IMR-90 (cell line): ENCODE results near the gene CA5B.

Source experiments
- CEBPB ChIP-seq: IDR thresholded peaks from 2 replicates; pipeline ENCODE4 v1.6.1; 2012; ENCODE audit warnings: low read depth, low read length, improper control_type of control experiment
- CTCF ChIP-seq: conservative IDR thresholded peaks from 2 replicates; pipeline ENCODE4 v1.5.1; 2012; ENCODE audit warnings: mild to moderate bottlenecking, low read depth, low read length, improper control_type of control experiment
- FOS ChIP-seq: fragments of 150-350 bp; IDR thresholded peaks from 2 replicates; pipeline ENCODE4 v1.6.1; 2016; ENCODE audit warnings: low read depth, low read length
- NFE2L2 ChIP-seq: fragments of 150-350 bp; IDR thresholded peaks from 2 replicates; pipeline ENCODE4 v1.6.1; 2016; ENCODE audit warnings: low read depth, mild to moderate bottlenecking, low read length
- POLR2A ChIP-seq: IDR thresholded peaks from 2 replicates; pipeline ENCODE4 v1.6.1; 2012; ENCODE audit warnings: mild to moderate bottlenecking, low read depth, low read length
- RAD21 ChIP-seq: IDR thresholded peaks from 2 replicates; pipeline ENCODE4 v1.6.1; 2012; ENCODE audit warnings: low read length, improper control_type of control experiment
- RCOR1 ChIP-seq: IDR thresholded peaks from 2 replicates; pipeline ENCODE4 v1.6.1; 2012; ENCODE audit warnings: mild to moderate bottlenecking, low read length, improper control_type of control experiment; ENCODE audit not compliant: insufficient replicate concordance
- SMC3 ChIP-seq: fragments of 150-350 bp; IDR thresholded peaks from 2 replicates; pipeline ENCODE4 v1.6.1; 2016; ENCODE audit warnings: low read depth, mild to moderate bottlenecking, antibody characterized with exemption, low read length, moderate library complexity

- TF ChIP-seq CTCF (no peak), NFE2L2 (no peak), POLR2A (no peak), FOS (no peak), CEBPB (no peak), RCOR1 (no peak), SMC3 (no peak), RAD21 (no peak)
These were observed 96.9 kb downstream of the CA5B start for GRCh38 chrX:15834827-15835595.
